BE2C (cell line): ENCODE data around the gene COL6A5.
"Not testable (repeated sequence)": the region's sequence is repeated elsewhere in the genome, so short reads cannot be mapped to it uniquely, and the experiment has no call there.

Experiments
- DNase-seq: peaks from one replicate; pipeline ENCODE4 v3.0.0-alpha.2; 2020
- H3K27me3 ChIP-seq: fragments of 250-450 bp; sonication (Bioruptor Pico); 2 replicates; pipeline ENCODE4 v1.5.1; 2020; ENCODE audit warnings: mild to moderate bottlenecking
- H3K36me3 ChIP-seq: fragments of 250-450 bp; sonication (Bioruptor Pico); 2 replicates; pipeline ENCODE4 v1.5.1; 2020; ENCODE audit warnings: mild to moderate bottlenecking
- H3K4me1 ChIP-seq: fragments of 250-450 bp; sonication (Bioruptor Pico); 2 replicates; pipeline ENCODE4 v1.5.1; 2020
- H3K4me3 ChIP-seq: 2 replicates; pipeline ENCODE4 v1.5.1; 2011; ENCODE audit warnings: low read depth, low read length
- H3K9me3 ChIP-seq: fragments of 250-450 bp; sonication (Bioruptor Pico); 2 replicates; pipeline ENCODE4 v1.5.1; 2020
- CTCF ChIP-seq: IDR thresholded peaks from 2 replicates; pipeline ENCODE4 v1.5.1; 2012; ENCODE audit warnings: mild to moderate bottlenecking, low read depth, low read length

Gene COL6A5

GRCh38 chr3:130392266-130392665 lies 46.8 kb downstream of the COL6A5 start:
- Histone ChIP-seq H3K4me1 (no peaks in the 10 kb centered on the region), H3K27me3 (no peaks in the 10 kb centered on the region), H3K36me3 (no peaks in the 10 kb centered on the region), H3K4me3 (no peak overlapping the region), H3K9me3 (no peaks in the 10 kb centered on the region)
- DNase-seq, result no peak
- TF ChIP-seq CTCF, result no peak

- no peak for TF ChIP-seq CTCF
- Histone ChIP-seq H3K9me3 (no peaks in the 10 kb centered on the region), H3K36me3 (no peaks in the 10 kb centered on the region), H3K4me1 (no peaks in the 10 kb centered on the region), H3K4me3 (no peak overlapping the region), H3K27me3 (no peaks in the 10 kb centered on the region)
- DNase-seq, result no peak
These were observed 48.1 kb downstream of the COL6A5 start for GRCh38 chr3:130393594-130393993.

- Histone ChIP-seq H3K27me3 (no peaks in the 10 kb centered on the region), H3K9me3 (no peaks in the 10 kb centered on the region), H3K4me3 (no peak overlapping the region), H3K36me3 (no peaks in the 10 kb centered on the region), H3K4me1 (no peaks in the 10 kb centered on the region)
- DNase-seq, result no peak
- TF ChIP-seq CTCF, result no peak
These were observed 49.9 kb downstream of the COL6A5 start for GRCh38 chr3:130395331-130395730.

GRCh38 chr3:130395916-130396315 lies 50.4 kb downstream of the COL6A5 start:
- Histone ChIP-seq H3K27me3 (no peaks in the 10 kb centered on the region), H3K4me3 (no peak overlapping the region), H3K9me3 (no peaks in the 10 kb centered on the region), H3K36me3 (no peaks in the 10 kb centered on the region), H3K4me1 (no peaks in the 10 kb centered on the region)
- DNase-seq, result no peak
- TF ChIP-seq CTCF, result no peak

GRCh38 chr3:130404401-130404800 lies 58.9 kb downstream of the COL6A5 start:
- DNase-seq, result no peak
- Histone ChIP-seq H3K9me3 (peaks cover 2% of the 10 kb centered on the region; the same call in 1 of the 2 replicates), H3K27me3 (no peaks in the 10 kb centered on the region), H3K4me1 (peaks cover 5% of the 10 kb centered on the region), H3K4me3 (no peak overlapping the region), H3K36me3 (no peaks in the 10 kb centered on the region)
- no peak for TF ChIP-seq CTCF

- peaks cover 5% of the 10 kb centered on the region for H3K4me1 ChIP-seq
- no peak overlapping the region for H3K4me3 ChIP-seq
- H3K27me3 ChIP-seq, result no peaks in the 10 kb centered on the region
- no peaks in the 10 kb centered on the region for H3K36me3 ChIP-seq
- DNase-seq, result no peak
- peaks cover 2% of the 10 kb centered on the region; the same call in 1 of the 2 replicates for H3K9me3 ChIP-seq
- no peak for TF ChIP-seq CTCF
These were observed 60.5 kb downstream of the COL6A5 start for GRCh38 chr3:130405956-130406355.

GRCh38 chr3:130408253-130408652 lies 62.8 kb downstream of the COL6A5 start:
- H3K4me3 ChIP-seq, H3K36me3 ChIP-seq, H3K27me3 ChIP-seq, H3K4me1 ChIP-seq, H3K9me3 ChIP-seq: not testable (repeated sequence)
- peak; percentile 58 for DNase-seq
